H1 (cell line): ENCODE results near the gene RIIAD1. TPM values are rescaled to one million over a fixed set of nuclear protein-coding genes. Genes with fewer than 3 reads are reported as not detected.

Experiments used
- CTCF ChIA-PET: fragments of 300-600 bp; sonication (Branson Sonifier 250); formaldehyde crosslinking; loops from one replicate; lab custom pipeline; 2021; ENCODE audit not compliant: partially characterized antibody; lab: Charles Lee
- POLR2A ChIA-PET: fragments of 300-600 bp; sonication (Branson Sonifier 250); formaldehyde crosslinking; loops from one replicate; lab custom pipeline; 2021; ENCODE audit warnings: inconsistent platforms; ENCODE audit not compliant: partially characterized antibody; lab: Charles Lee
- DNase-seq, 2 experiments: peaks; one replicate each; pipeline versions ENCODE4 v3.0.0 to v3.0.0-alpha.2; 2010 to 2022; ENCODE audit warnings: low spot score in 2 of 2, low read depth in 1 of 2, mixed read lengths in 1 of 2
- FAIRE-seq: peaks from 2 replicates; lab custom pipeline; 2011; peaks lifted over from hg19 to GRCh38; lab: Jason Lieb, UNC
- H2AFZ ChIP-seq: 2 replicates; pipeline ENCODE4 v1.8.1; 2012; ENCODE audit warnings: low read length, inconsistent platforms
- H2AK5ac ChIP-seq: 2 replicates; pipeline ENCODE4 v1.6.1; 2013; ENCODE audit warnings: low read depth, low read length
- H2BK120ac ChIP-seq: replicated peaks from 2 replicates; pipeline ENCODE3; 2013; ENCODE audit warnings: low read depth, low read length, inconsistent platforms
- H2BK12ac ChIP-seq: 2 replicates; pipeline ENCODE4 v1.6.1; 2013; ENCODE audit warnings: low read depth, low read length
- H2BK15ac ChIP-seq: 2 replicates; pipeline ENCODE4 v1.6.1; 2013; ENCODE audit warnings: low read length
- H2BK20ac ChIP-seq: 2 replicates; pipeline ENCODE4 v1.6.1; 2013; ENCODE audit warnings: low read length
- H2BK5ac ChIP-seq: 2 replicates; pipeline ENCODE4 v1.6.1; 2013; ENCODE audit warnings: low read depth, low read length
- H3K14ac ChIP-seq: 2 replicates; pipeline ENCODE4 v1.6.1; 2013; ENCODE audit warnings: inconsistent platforms; ENCODE audit not compliant: insufficient read length
- H3K18ac ChIP-seq: 2 replicates; pipeline ENCODE4 v1.6.1; 2013; ENCODE audit warnings: low read length; ENCODE audit errors: extremely low read depth
- H3K23ac ChIP-seq: 2 replicates; pipeline ENCODE4 v1.6.1; 2013; ENCODE audit warnings: inconsistent platforms; ENCODE audit not compliant: insufficient read length
- H3K23me2 ChIP-seq: 2 replicates; pipeline ENCODE4 v1.6.1; 2013; ENCODE audit warnings: low read depth, low read length
- H3K27ac ChIP-seq: 2 replicates; pipeline ENCODE4 v1.6.1; 2011; ENCODE audit warnings: low read depth, low read length, inconsistent platforms
- H3K27me3 ChIP-seq, 4 experiments: replicated peaks in 1 of 4; 1 replicate in 1 of 4; 2 replicates in 3 of 4; pipeline versions ENCODE4 v1.6.1 to v1.8.1; 2011 to 2013; ENCODE audit warnings: low read length in 3 of 4, mild to moderate bottlenecking in 3 of 4, inconsistent platforms in 2 of 4, mixed read lengths in 2 of 4, moderate library complexity in 1 of 4; ENCODE audit not compliant: control insufficient read depth in 3 of 4, insufficient read depth in 3 of 4; ENCODE audit errors: extremely low read depth in 1 of 4
- H3K36me3 ChIP-seq, 4 experiments: 2 replicates each; pipeline versions ENCODE4 v1.6.1 to v1.8.1; 2011 to 2013; ENCODE audit warnings: mild to moderate bottlenecking in 4 of 4, low read length in 3 of 4, moderate library complexity in 2 of 4, control low read depth in 1 of 4, inconsistent platforms in 1 of 4; ENCODE audit not compliant: insufficient read depth in 4 of 4, control insufficient read depth in 2 of 4
- H3K4ac ChIP-seq: replicated peaks from 2 replicates; pipeline ENCODE3; 2013; ENCODE audit warnings: low read length, low read depth, mixed read lengths, inconsistent platforms; ENCODE audit not compliant: insufficient read length
- H3K4me1 ChIP-seq, 4 experiments: replicated peaks in 1 of 4; 1 replicate in 1 of 4; 2 replicates in 3 of 4; pipeline versions ENCODE4 v1.6.1 to v1.8.1; 2011 to 2013; ENCODE audit warnings: low read length in 3 of 4, inconsistent platforms in 2 of 4, mixed read lengths in 1 of 4; ENCODE audit not compliant: insufficient read depth in 4 of 4, control insufficient read depth in 3 of 4
- H3K4me2 ChIP-seq, 2 experiments: 2 replicates each; pipeline versions ENCODE4 v1.6.1 to v1.8.1; 2011 to 2013; ENCODE audit warnings: low read depth in 2 of 2, low read length in 2 of 2, control low read depth in 1 of 2, inconsistent platforms in 1 of 2, mild to moderate bottlenecking in 1 of 2; ENCODE audit not compliant: insufficient read depth in 1 of 2
- H3K4me3 ChIP-seq, 4 experiments: fragments of 200-600, 300-600 bp in 1 of 4; sonication (generic), shearing (Covaris generic), sonication (Bioruptor Twin) in 1 of 4; 2 replicates each; pipeline versions ENCODE4 v1.5.1 to v1.8.1; 2011 to 2016; ENCODE audit warnings: low read length in 4 of 4, low read depth in 3 of 4, control low read depth in 2 of 4, inconsistent platforms in 2 of 4, mild to moderate bottlenecking in 2 of 4, mixed read lengths in 1 of 4, moderate library complexity in 1 of 4; ENCODE audit not compliant: insufficient read depth in 2 of 4; ENCODE audit errors: extremely low read depth in 1 of 4
- H3K56ac ChIP-seq: replicated peaks from 2 replicates; pipeline ENCODE3; 2013; ENCODE audit warnings: low read depth, mild to moderate bottlenecking, mixed read lengths, low read length, inconsistent platforms; ENCODE audit not compliant: insufficient read length
- H3K79me1 ChIP-seq: 2 replicates; pipeline ENCODE4 v1.6.1; 2013; ENCODE audit warnings: low read depth, low read length, control low read depth
- H3K79me2 ChIP-seq, 2 experiments: 2 replicates each; pipeline versions ENCODE4 v1.6.1 to v1.8.1; 2012 to 2013; ENCODE audit warnings: low read length in 2 of 2, mild to moderate bottlenecking in 2 of 2, inconsistent platforms in 1 of 2; ENCODE audit not compliant: insufficient read depth in 2 of 2, control insufficient read depth in 1 of 2
- H3K9ac ChIP-seq, 4 experiments: replicated peaks in 1 of 4; 1 replicate in 1 of 4; 2 replicates in 3 of 4; pipeline versions ENCODE4 v1.6.1 to v1.8.1; 2011 to 2013; ENCODE audit warnings: low read depth in 3 of 4, low read length in 3 of 4, control low read depth in 2 of 4, mild to moderate bottlenecking in 2 of 4, moderate library complexity in 2 of 4, inconsistent platforms in 1 of 4; ENCODE audit errors: extremely low read depth in 1 of 4
- H3K9me3 ChIP-seq, 2 experiments: 2 replicates each; pipeline versions ENCODE4 v1.6.1 to v1.8.1; 2012 to 2013; ENCODE audit warnings: mild to moderate bottlenecking in 2 of 2, moderate library complexity in 2 of 2, control low read depth in 1 of 2, inconsistent platforms in 1 of 2, low read depth in 1 of 2, low read length in 1 of 2, mixed read lengths in 1 of 2; ENCODE audit not compliant: insufficient read depth in 2 of 2
- H4K20me1 ChIP-seq, 2 experiments: replicated peaks in 1 of 2; 2 replicates each; pipeline versions ENCODE3 to v1.8.1; 2011 to 2013; ENCODE audit warnings: inconsistent platforms in 2 of 2, low read length in 2 of 2, mild to moderate bottlenecking in 1 of 2; ENCODE audit not compliant: insufficient read depth in 2 of 2, control insufficient read depth in 1 of 2
- H4K5ac ChIP-seq: 2 replicates; pipeline ENCODE4 v1.6.1; 2013; ENCODE audit warnings: low read length, low read depth, mixed read lengths, inconsistent platforms; ENCODE audit not compliant: insufficient read length
- H4K8ac ChIP-seq: 2 replicates; pipeline ENCODE4 v1.8.0; 2013; ENCODE audit warnings: mild to moderate bottlenecking, moderate library complexity, low read length, inconsistent platforms; ENCODE audit not compliant: insufficient read depth; ENCODE audit errors: extremely low read depth
- H4K91ac ChIP-seq: replicated peaks from 2 replicates; pipeline ENCODE3; 2013; ENCODE audit warnings: low read length, mixed read lengths, inconsistent platforms; ENCODE audit not compliant: insufficient read length
- CTBP2 ChIP-seq: IDR thresholded peaks from 2 replicates; pipeline ENCODE4 v1.7.0; 2011; ENCODE audit warnings: borderline replicate concordance, mild to moderate bottlenecking, moderate library complexity, mixed read lengths, low read length; ENCODE audit not compliant: insufficient read depth, insufficient read length
- SP2 ChIP-seq: IDR thresholded peaks from 2 replicates; pipeline ENCODE4 v1.6.1; 2012; ENCODE audit warnings: mild to moderate bottlenecking, low read length, inconsistent platforms
- WGBS, 2 experiments: shearing (Covaris generic) in 1 of 2; methylation state at CpG; one replicate each; pipeline versions ENCODE4 v1.1.6 to v1.1.7; 2013 to 2015; ENCODE audit warnings: low lambda C conversion rate in 2 of 2, mixed read lengths in 2 of 2, inconsistent platforms in 1 of 2, low coverage in 1 of 2, missing lambda C conversion rate in 1 of 2; ENCODE audit not compliant: insufficient replicate concordance in 2 of 2, insufficient coverage in 1 of 2, insufficient read length in 1 of 2; ENCODE audit errors: extremely low coverage in 1 of 2, missing lambda C conversion rate in 1 of 2; 5-methylcytosine and 5-hydroxymethylcytosine counted together
- polyA plus RNA-seq, 7 experiments: library from polyadenylated mRNA; depleted of rRNA in 3 of 7; stranded (reverse) in 5 of 7; unstranded in 2 of 7; fragments of >200 nt in 5 of 7; fragments of 200-250 nt in 2 of 7; gene quantifications; 1 replicate in 5 of 7; 2 replicates in 1 of 7; 4 replicates in 1 of 7; pipeline versions ENCODE4 v1.2.1 to v1.2.3, GENCODE V29; 2011 to 2013; ENCODE audit warnings: missing spikeins in 2 of 7, mixed read lengths in 2 of 7
- total RNA-seq: library from RNA; stranded (reverse); fragmentation: NEBNext Ultra II Directional; extraction: Animal tissue kit (Norgen Biotek cat#: 25700); gene quantifications from 2 replicates; pipeline ENCODE4 v1.2.1, GENCODE V29; 2021

Gene RIIAD1
- total and polyA plus RNA-seq, 2 of the 8 experiments (the other 6 are each of a cell fraction or from before 2014, with no cell fraction given) = not detected

GRCh38 chr1:151680391-151680790 lies 40.9 kb upstream of the RIIAD1 start:
- Histone ChIP-seq H2BK12ac (no peak overlapping the region), H3K79me2 (no peaks in the 10 kb centered on the region), H3K4me3 (no peak overlapping the region), H3K23ac (no peak overlapping the region), H3K9me3 (no peaks in the 10 kb centered on the region), H2AK5ac (no peak overlapping the region), H3K4me1 (no peaks in the 10 kb centered on the region), H3K27ac (no peak overlapping the region), H3K18ac (no peak overlapping the region), H4K20me1 (no peaks in the 10 kb centered on the region), H2BK20ac (no peak overlapping the region), H3K56ac (no peak overlapping the region), H3K79me1 (no peaks in the 10 kb centered on the region), H4K8ac (no peak overlapping the region), H2BK120ac (no peak overlapping the region), H3K23me2 (no peaks in the 10 kb centered on the region; the same call in 1 of the 2 replicates), H2BK15ac (no peak overlapping the region), H3K4me2 (no peak overlapping the region), H4K5ac (no peak overlapping the region), H2BK5ac (no peak overlapping the region), H3K9ac (no peak overlapping the region), H2AFZ (no peak overlapping the region), H3K27me3 (no peaks in the 10 kb centered on the region), H3K4ac (no peak overlapping the region), H3K36me3 (peaks cover 0 to 5% (median 0%) of the 10 kb centered on the region in 4 experiments; a peak in 3 of 8 replicates), H3K14ac (no peak overlapping the region), H4K91ac (no peak overlapping the region)
- ChIA-PET CTCF (interaction anchor here (0.7 to 1.9 kb wide), 3 partner anchors 13 to 109 kb away, joined by 3 to 8 read pairs (median 3); no protein-coding TSS in a partner anchor), POLR2A (no interaction called here)
- WGBS, 2 experiments = 81% methylated on average over 4 of the region's 4 CpGs; no CpG with 5 or more reads in 1 of the 2 experiments
- FAIRE-seq (no peak), DNase-seq (no peak)
- TF ChIP-seq CTBP2 (no peak), SP2 (no peak)
